ENCODE results near the gene NCAPG. TPM values are rescaled to one million over a fixed set of nuclear protein-coding genes. Genes with fewer than 3 reads are reported as not detected.

The NCAPG gene
- polyA plus RNA-seq, 3 donors from 2014 or later = 0.54 to 1.5 TPM; not detected in 1

- DNase-seq = no peak
- Mint-ChIP-seq H3K4me1 (no peaks in the 10 kb centered on the region), H3K36me3 (peaks cover 15 to 28% (median 27%) of the 10 kb centered on the region in 3 donors), H3K9me3 (peaks cover 0 to 9% (median 6%) of the 10 kb centered on the region in 6 donors), H3K27me3 (ENCODE audit: low read depth in 3 of 3) (no peaks in the 10 kb centered on the region), H3K27ac (no peak overlapping the region), H3K4me3 (no peak overlapping the region)
Measured at GRCh38 chr4:17866810-17867209, 56.0 kb downstream of the NCAPG start.

DNA sequence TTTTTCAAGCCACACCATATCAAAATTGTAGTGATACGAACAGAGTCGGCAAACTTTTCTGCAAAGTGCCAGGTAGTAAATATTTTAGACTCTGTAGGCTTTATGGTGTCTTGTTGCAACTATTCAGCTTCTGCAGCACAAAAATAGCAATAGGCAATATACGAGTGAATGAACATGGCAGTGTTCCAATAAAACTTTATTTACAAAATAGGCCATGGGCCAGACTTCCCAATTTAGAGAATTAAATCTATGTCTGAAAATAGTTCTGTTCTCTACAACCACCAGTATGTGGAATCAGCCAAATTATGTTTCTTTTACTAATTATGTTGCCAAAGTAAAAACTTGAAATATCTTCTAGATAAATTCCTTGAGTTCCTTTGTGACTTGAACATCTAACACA lies 56.5 kb downstream of the NCAPG start:
- H3K27me3 Mint-ChIP-seq (ENCODE audit: low read depth in 3 of 3) = no peaks in the 10 kb centered on the region
- no peak overlapping the region for H3K27ac Mint-ChIP-seq
- H3K4me1 Mint-ChIP-seq = no peaks in the 10 kb centered on the region
- H3K36me3 Mint-ChIP-seq = peaks cover 10 to 23% (median 22%) of the 10 kb centered on the region in 3 donors
- DNase-seq = no peak
- H3K9me3 Mint-ChIP-seq = peaks cover 0 to 5% (median 1%) of the 10 kb centered on the region in 6 donors
- H3K4me3 Mint-ChIP-seq = no peak overlapping the region

DNA sequence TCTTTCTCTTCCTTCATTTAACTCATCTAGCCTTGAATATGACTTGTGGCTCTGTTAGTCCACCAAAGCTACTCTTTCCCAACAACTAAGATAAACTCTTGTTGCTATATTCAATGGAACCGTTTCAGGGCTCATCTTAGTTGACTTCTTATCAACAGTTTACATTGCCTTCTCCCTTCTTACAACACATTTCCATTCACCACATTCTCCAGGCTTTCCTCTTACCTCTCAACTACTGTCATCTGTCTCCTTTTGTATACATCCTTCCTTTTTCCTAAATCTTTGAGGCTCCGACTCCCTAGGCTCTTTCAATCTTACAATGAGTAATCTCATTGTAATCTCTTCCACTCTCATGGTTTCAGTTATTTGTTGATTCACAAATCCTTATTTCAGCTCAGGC lies 58.5 kb downstream of the NCAPG start:
- Mint-ChIP-seq H3K36me3 (peaks cover 3 to 9% (median 8%) of the 10 kb centered on the region in 3 donors), H3K9me3 (no peaks in the 10 kb centered on the region), H3K27me3 (ENCODE audit: low read depth in 3 of 3) (no peaks in the 10 kb centered on the region), H3K4me1 (no peaks in the 10 kb centered on the region), H3K27ac (no peak overlapping the region), H3K4me3 (no peak overlapping the region)
- no peak for DNase-seq

- no peaks in the 10 kb centered on the region for H3K9me3 Mint-ChIP-seq
- peaks cover 13 to 16% (median 16%) of the 10 kb centered on the region in 3 donors for H3K36me3 Mint-ChIP-seq
- peak overlapping the region in 1 of 6 donors; percentile 71 for H3K27ac Mint-ChIP-seq
- no peak for DNase-seq
- H3K4me1 Mint-ChIP-seq = no peaks in the 10 kb centered on the region
- H3K27me3 Mint-ChIP-seq (ENCODE audit: low read depth in 3 of 3) = no peaks in the 10 kb centered on the region
- H3K4me3 Mint-ChIP-seq = no peak overlapping the region
Measured at GRCh38 chr4:17875402-17876070, 64.8 kb downstream of the NCAPG start.

- H3K9me3 Mint-ChIP-seq = no peaks in the 10 kb centered on the region
- H3K4me3 Mint-ChIP-seq = no peak overlapping the region
- no peaks in the 10 kb centered on the region for H3K4me1 Mint-ChIP-seq
- H3K27ac Mint-ChIP-seq = no peak overlapping the region
- H3K36me3 Mint-ChIP-seq = peaks cover 13 to 16% (median 16%) of the 10 kb centered on the region in 3 donors
- H3K27me3 Mint-ChIP-seq (ENCODE audit: low read depth in 3 of 3) = no peaks in the 10 kb centered on the region
- DNase-seq = no peak
Measured at GRCh38 chr4:17876943-17877342, 66.2 kb downstream of the NCAPG start.

DNA sequence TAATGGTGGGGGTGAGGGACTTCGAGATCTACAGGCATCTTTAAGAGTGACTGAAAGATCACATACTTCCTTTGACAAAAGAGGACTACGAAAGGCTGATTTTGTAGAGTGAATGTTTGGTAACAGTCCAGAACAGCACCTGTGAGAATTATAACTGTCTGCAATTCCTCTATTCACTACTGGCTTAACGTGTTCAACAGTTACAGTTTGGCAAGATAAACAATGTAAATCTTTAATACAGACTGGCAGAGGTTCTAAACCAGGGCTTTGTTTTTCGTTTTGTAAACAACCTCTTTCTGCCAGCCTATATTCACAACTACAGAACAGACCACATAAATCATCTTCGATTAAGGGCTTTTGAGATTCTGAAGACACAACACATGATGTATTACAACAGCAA lies 66.9 kb downstream of the NCAPG start:
- Mint-ChIP-seq H3K9me3 (no peaks in the 10 kb centered on the region), H3K4me3 (no peak overlapping the region)

GRCh38 chr4:17884063-17884462 lies 73.3 kb downstream of the NCAPG start:
- H3K27ac Mint-ChIP-seq = no peak overlapping the region
- no peaks in the 10 kb centered on the region for H3K4me1 Mint-ChIP-seq
- H3K9me3 Mint-ChIP-seq = no peaks in the 10 kb centered on the region
- H3K36me3 Mint-ChIP-seq = peaks cover 12 to 13% (median 12%) of the 10 kb centered on the region in 3 donors
- DNase-seq = no peak
- H3K4me3 Mint-ChIP-seq = no peak overlapping the region
- no peaks in the 10 kb centered on the region for H3K27me3 Mint-ChIP-seq (ENCODE audit: low read depth in 3 of 3)

More for the DNA sequence above, 66.9 kb downstream of the NCAPG start:
- H3K27ac Mint-ChIP-seq = no peak overlapping the region
- DNase-seq = no peak
- peaks cover 13 to 16% (median 16%) of the 10 kb centered on the region in 3 donors for H3K36me3 Mint-ChIP-seq
- no peaks in the 10 kb centered on the region for H3K4me1 Mint-ChIP-seq
- no peaks in the 10 kb centered on the region for H3K27me3 Mint-ChIP-seq (ENCODE audit: low read depth in 3 of 3)

DNA sequence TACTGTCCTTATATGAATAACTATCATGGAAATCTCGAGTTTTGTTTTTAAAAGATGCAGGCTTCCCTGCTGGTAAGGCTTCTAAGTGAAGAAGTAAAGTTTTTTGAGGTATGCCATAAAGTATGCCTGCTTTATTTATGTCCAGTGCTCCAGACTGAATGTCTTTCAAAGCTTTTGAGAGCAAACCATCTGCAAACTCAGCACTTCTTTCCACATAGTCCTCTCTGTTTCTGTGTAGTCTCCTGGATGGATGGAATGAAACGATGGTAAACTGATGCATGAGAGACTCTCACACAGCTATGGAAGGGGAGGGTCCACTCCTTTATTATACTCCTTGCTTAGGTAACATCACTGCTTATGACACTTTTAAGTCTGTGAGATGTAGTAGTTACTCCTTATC lies 73.7 kb downstream of the NCAPG start:
- peaks cover 12 to 14% (median 12%) of the 10 kb centered on the region in 3 donors for H3K36me3 Mint-ChIP-seq
- H3K27me3 Mint-ChIP-seq (ENCODE audit: low read depth in 3 of 3) = no peaks in the 10 kb centered on the region
- no peaks in the 10 kb centered on the region for H3K4me1 Mint-ChIP-seq
- no peak overlapping the region for H3K4me3 Mint-ChIP-seq
- DNase-seq = no peak
- no peaks in the 10 kb centered on the region for H3K9me3 Mint-ChIP-seq
- H3K27ac Mint-ChIP-seq = no peak overlapping the region

- Mint-ChIP-seq H3K4me1 (no peaks in the 10 kb centered on the region), H3K27ac (no peak overlapping the region), H3K4me3 (no peak overlapping the region), H3K36me3 (peaks cover 1 to 17% (median 1%) of the 10 kb centered on the region in 3 donors), H3K9me3 (no peaks in the 10 kb centered on the region), H3K27me3 (ENCODE audit: low read depth in 3 of 3) (peaks cover 0 to 2% (median 0%) of the 10 kb centered on the region in 3 donors)
- no peak for DNase-seq
Measured at GRCh38 chr4:17889692-17890091, 78.9 kb downstream of the NCAPG start.

DNA sequence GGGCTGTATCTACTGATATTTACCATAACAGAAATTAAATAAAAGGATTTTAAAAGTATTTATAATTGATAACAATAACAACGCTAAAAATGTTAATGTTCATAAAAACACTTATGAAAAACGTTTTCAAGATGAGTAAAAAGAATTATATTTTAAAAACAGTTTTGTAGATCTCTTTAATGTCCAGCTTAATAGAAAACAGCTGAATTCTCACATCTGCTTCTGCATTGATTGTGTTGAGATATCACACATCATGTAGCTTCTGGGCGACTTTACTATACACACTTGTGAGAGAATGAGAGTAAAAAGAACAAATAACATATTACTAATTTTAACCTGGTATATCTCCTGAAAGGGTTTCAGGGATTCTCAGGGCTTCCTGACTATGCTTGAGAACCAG lies 83.6 kb downstream of the NCAPG start:
- DNase-seq = no peak
- Mint-ChIP-seq H3K36me3 (peaks cover 10 to 20% (median 15%) of the 10 kb centered on the region in 3 donors), H3K27me3 (ENCODE audit: low read depth in 3 of 3) (peaks cover 0 to 3% (median 0%) of the 10 kb centered on the region in 3 donors), H3K4me3 (no peak overlapping the region), H3K9me3 (no peaks in the 10 kb centered on the region), H3K27ac (no peak overlapping the region), H3K4me1 (no peaks in the 10 kb centered on the region)

Other genes starting within 250 kb of the NCAPG start
- gene LAP3, start 233.8 kb upstream of the NCAPG start, polyA plus RNA-seq = 100 to 1,000 TPM in 1 of 3 donors, 10 to 100 TPM in 2; 56.5 to 106 (median 72.7) TPM
- gene MED28, start 196.3 kb upstream of the NCAPG start, polyA plus RNA-seq = 10 to 100 TPM; 33.4 to 45.3 (median 40.1) TPM
- not detected for gene FAM184B, start 29.4 kb upstream of the NCAPG start, polyA plus RNA-seq
- 10 to 100 TPM in 2 of 3 donors, 1 to 10 TPM in 1; 7.8 to 18.5 (median 11.8) TPM for gene DCAF16, start 222 bp upstream of the NCAPG start, polyA plus RNA-seq
- gene LCORL, start 210.8 kb downstream of the NCAPG start, polyA plus RNA-seq = 10 to 100 TPM in 2 of 3 donors, 1 to 10 TPM in 1; 8.2 to 15.1 (median 10.6) TPM

All from immature natural killer cell (primary cell).